HG02981 (cell line): ENCODE measurements around the gene EIF5B.

Experiments used
- ATAC-seq: cut with Tn5 transposase; IDR thresholded peaks from one replicate; pipeline ENCODE4 v1.9.1; 2021; ENCODE audit warnings: mild to moderate bottlenecking, moderate library complexity; ENCODE audit not compliant: unreplicated experiment

The EIF5B gene

GRCh38 chr2:99448556-99448955 lies 111.4 kb downstream of the EIF5B start:
- ATAC-seq, result no peak

GRCh38 chr2:99450199-99450598 lies 113.0 kb downstream of the EIF5B start:
- no peak for ATAC-seq
